GM19455 (cell line): Measurements from ENCODE around the gene DSP.

Source experiments
- ATAC-seq: cut with Tn5 transposase; IDR thresholded peaks from one replicate; pipeline ENCODE4 v1.9.1; 2021; ENCODE audit not compliant: unreplicated experiment

The DSP gene

GRCh38 chr6:7559196-7559595, 17.7 kb downstream of the DSP start:
- ATAC-seq, result no peak

- ATAC-seq, result no peak
These were observed 18.3 kb downstream of the DSP start for GRCh38 chr6:7559651-7560385.

DNA sequence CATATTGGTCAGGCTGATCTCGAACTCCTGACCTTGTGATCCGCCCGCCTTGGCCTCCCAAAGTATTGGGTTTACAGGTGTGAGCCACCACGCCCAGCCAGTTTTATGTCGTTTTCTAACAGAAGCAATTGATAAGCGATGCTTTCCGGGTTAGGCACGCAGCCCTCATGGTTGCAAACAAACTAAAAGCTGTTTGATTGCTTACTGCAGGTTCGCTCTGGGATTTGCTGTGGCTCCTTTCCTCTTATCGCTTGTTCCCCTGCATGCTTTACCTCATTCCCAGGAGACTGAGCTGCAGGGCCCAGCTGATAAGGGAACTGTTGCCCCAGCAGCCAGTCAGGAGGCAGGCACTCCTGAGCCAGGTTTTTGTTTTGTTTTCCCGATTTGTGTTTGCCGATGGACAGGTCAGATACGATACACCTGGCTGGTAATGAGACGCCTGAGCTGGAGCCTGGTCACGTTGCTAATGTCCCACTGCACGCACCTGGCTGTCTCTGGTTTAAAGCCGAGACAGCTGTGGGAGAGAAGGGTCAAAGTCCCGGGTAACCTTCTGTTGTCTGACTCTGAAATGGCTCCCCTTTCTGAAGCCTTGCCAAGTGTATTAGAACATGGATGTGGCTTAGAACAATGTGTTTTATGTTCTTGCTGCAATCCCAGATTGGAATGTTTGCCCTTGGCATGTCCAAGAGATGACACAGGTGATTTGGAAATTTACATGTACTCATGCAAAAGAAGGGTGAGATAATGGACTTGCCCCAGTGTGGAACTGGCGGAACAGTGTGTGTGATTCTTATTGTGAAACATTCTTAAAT, 19.9 kb downstream of the DSP start:
- ATAC-seq, result no peak

- no peak for ATAC-seq
These were observed 21.3 kb downstream of the DSP start for GRCh38 chr6:7562769-7563168.

- ATAC-seq, result no peak
These were observed 24.6 kb downstream of the DSP start for GRCh38 chr6:7566107-7566506.

DNA sequence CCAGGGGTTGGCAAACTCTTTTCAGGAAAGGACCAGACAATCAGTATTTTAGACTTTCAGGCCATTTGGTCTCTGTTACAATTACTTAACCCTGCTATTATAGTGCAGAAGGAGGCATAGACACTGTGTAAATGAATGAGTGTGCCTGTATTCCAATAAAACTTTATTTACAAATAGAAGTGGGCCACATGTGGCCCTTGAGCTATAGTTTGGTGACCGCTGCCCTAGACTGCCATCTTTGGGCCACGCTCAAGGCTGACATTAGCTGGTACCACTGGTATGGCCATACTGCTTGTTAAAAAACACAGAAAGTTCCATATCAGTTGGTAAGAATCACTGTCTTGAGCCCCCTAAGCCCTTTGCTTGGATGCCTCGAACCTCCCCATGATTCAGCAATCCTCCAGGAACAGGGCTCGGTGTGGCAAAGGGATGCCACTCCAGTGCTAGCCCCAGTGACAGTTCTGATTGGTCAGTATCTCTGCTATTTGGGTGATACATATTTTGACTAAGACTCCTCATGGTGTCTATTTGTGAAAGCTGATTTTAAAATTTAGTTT, 25.2 kb downstream of the DSP start:
- no peak for ATAC-seq

DNA sequence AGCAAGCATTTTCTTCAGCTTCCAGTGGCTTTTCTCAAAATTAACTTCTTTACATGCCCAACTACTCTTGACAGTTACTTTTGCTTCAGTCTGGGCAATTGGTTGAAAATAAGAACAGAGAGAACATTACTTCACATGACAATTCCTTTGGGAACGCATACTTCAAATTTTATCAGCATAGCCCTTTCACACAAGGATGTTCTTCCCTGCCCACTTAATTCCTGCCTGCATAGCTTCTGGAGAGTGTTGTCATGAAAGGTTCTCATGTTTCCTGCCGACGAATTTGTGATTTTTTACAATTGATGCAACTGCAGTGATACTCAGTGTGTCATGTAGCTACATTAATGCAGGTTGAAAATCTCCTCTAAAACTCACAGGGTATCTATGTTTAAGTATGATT, 26.6 kb downstream of the DSP start:
- ATAC-seq, result no peak

GRCh38 chr6:7569082-7569481, 27.6 kb downstream of the DSP start:
- ATAC-seq, result no peak

GRCh38 chr6:7572213-7572943, 30.9 kb downstream of the DSP start:
- ATAC-seq, result no peak

GRCh38 chr6:7574500-7574899, 33.0 kb downstream of the DSP start:
- ATAC-seq, result no peak

GRCh38 chr6:7578516-7578915, 37.0 kb downstream of the DSP start:
- no peak for ATAC-seq

DNA sequence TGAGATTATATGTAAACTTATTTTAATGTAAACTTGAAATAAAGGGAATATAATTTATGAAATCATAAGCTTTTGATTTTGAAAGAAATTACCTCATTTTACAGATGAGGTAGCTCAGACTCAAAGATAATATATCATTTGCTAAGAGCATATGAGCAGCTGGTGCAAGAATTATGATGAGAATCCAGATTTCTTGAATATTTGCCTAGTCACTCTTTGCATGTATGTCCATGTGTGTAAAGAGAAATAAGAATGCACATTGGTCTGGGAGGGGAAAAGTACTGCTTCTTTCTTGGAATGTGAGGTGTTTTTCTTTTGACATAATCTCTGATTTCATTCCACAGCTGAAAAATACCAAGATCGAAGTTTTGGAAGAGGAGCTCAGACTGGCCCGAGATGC, 37.5 kb downstream of the DSP start:
- no peak for ATAC-seq

DNA sequence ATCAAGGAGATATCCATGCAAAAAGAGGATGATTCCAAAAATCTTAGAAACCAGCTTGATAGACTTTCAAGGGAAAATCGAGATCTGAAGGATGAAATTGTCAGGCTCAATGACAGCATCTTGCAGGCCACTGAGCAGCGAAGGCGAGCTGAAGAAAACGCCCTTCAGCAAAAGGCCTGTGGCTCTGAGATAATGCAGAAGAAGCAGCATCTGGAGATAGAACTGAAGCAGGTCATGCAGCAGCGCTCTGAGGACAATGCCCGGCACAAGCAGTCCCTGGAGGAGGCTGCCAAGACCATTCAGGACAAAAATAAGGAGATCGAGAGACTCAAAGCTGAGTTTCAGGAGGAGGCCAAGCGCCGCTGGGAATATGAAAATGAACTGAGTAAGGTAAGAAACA, 38.4 kb downstream of the DSP start:
- ATAC-seq, result no peak

DNA sequence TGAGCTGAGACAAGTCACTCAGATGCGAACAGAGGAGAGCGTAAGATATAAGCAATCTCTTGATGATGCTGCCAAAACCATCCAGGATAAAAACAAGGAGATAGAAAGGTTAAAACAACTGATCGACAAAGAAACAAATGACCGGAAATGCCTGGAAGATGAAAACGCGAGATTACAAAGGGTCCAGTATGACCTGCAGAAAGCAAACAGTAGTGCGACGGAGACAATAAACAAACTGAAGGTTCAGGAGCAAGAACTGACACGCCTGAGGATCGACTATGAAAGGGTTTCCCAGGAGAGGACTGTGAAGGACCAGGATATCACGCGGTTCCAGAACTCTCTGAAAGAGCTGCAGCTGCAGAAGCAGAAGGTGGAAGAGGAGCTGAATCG, 39.1 kb downstream of the DSP start:
- no peak for ATAC-seq

DNA sequence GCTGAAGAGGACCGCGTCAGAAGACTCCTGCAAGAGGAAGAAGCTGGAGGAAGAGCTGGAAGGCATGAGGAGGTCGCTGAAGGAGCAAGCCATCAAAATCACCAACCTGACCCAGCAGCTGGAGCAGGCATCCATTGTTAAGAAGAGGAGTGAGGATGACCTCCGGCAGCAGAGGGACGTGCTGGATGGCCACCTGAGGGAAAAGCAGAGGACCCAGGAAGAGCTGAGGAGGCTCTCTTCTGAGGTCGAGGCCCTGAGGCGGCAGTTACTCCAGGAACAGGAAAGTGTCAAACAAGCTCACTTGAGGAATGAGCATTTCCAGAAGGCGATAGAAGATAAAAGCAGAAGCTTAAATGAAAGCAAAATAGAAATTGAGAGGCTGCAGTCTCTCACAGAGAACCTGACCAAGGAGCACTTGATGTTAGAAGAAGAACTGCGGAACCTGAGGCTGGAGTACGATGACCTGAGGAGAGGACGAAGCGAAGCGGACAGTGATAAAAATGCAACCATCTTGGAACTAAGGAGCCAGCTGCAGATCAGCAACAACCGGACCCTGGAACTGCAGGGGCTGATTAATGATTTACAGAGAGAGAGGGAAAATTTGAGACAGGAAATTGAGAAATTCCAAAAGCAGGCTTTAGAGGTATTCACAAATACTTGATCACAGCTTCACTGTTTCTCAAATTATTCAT, 39.6 kb downstream of the DSP start:
- no peak for ATAC-seq

- ATAC-seq, result no peak
These were observed 43.9 kb downstream of the DSP start for GRCh38 chr6:7585287-7585930.

GRCh38 chr6:7587631-7588100, 46.2 kb downstream of the DSP start:
- ATAC-seq, result no peak

- no peak for ATAC-seq
These were observed 47.0 kb downstream of the DSP start for GRCh38 chr6:7588506-7588905.

DNA sequence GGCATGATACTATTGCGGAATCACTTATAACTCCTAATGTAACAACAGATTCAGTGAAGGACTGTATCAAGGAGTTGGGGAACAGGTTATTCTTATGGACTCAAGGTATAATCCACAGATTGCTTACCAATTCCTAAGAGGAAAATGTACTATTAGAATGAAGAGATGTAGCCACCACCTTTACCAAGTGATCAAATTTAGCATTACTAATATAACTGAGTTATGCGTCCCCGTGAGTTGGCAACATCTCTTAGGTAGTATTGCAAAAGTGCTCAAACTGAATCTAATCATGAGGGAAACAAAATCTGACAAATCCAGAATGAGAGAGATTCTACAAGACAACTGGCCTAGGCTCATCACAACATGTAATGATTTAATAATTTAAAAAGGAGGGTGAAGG, 47.8 kb downstream of the DSP start:
- no peak for ATAC-seq
